PFSK-1 (cell line): Measurements from ENCODE around the gene SKAP1.

Experiments
- FOXP2 ChIP-seq: optimal IDR thresholded peaks from 2 replicates; pipeline ENCODE3; 2011; ENCODE audit warnings: borderline replicate concordance, control low read depth, inconsistent platforms; ENCODE audit not compliant: insufficient read depth; ENCODE audit errors: extremely low read length, extremely low read depth
- POLR2AphosphoS5 ChIP-seq: IDR thresholded peaks from 2 replicates; pipeline ENCODE4 v1.6.1; 2012; ENCODE audit warnings: low read depth, mild to moderate bottlenecking, control low read depth, low read length, moderate library complexity
- REST ChIP-seq, 2 experiments: IDR thresholded peaks; 2 replicates each; pipeline versions ENCODE4 v1.6.1 to v1.8.0; 2011 to 2012; ENCODE audit warnings: low read depth in 2 of 2, low read length in 2 of 2, control low read depth in 1 of 2, inconsistent platforms in 1 of 2, mild to moderate bottlenecking in 1 of 2, moderate library complexity in 1 of 2; ENCODE audit not compliant: insufficient read depth in 1 of 2
- SIN3A ChIP-seq: IDR thresholded peaks from 2 replicates; pipeline ENCODE4 v1.6.1; 2012; ENCODE audit warnings: mild to moderate bottlenecking, low read length, moderate library complexity, borderline replicate concordance; ENCODE audit not compliant: insufficient read depth
- TAF1 ChIP-seq: IDR thresholded peaks from 2 replicates; pipeline ENCODE4 v1.6.1; 2012; ENCODE audit warnings: low read length, control low read depth, borderline replicate concordance; ENCODE audit not compliant: insufficient read depth

Gene SKAP1

GRCh38 chr17:48307814-48308411 is 122.1 kb downstream of the SKAP1 start:
- TF ChIP-seq FOXP2 (no peak), SIN3A (no peak), POLR2AphosphoS5 (no peak), TAF1 (no peak)

GRCh38 chr17:48307255-48307654 is 122.8 kb downstream of the SKAP1 start:
- TF ChIP-seq TAF1, result no peak
- TF ChIP-seq REST (IDR thresholded peaks at IDR 0.05; ENCODE audit: insufficient read depth in 1 of 2, low read depth in 2 of 2, low read length in 2 of 2), result no peak
- no peak for TF ChIP-seq SIN3A
- no peak for TF ChIP-seq POLR2AphosphoS5
- no peak for TF ChIP-seq FOXP2

- TF ChIP-seq FOXP2, result no peak
- TF ChIP-seq SIN3A, result no peak
- no peak for TF ChIP-seq POLR2AphosphoS5
- no peak for TF ChIP-seq REST (IDR thresholded peaks at IDR 0.05; ENCODE audit: insufficient read depth in 1 of 2, low read depth in 2 of 2, low read length in 2 of 2)
- no peak for TF ChIP-seq TAF1
Observed at GRCh38 chr17:48301002-48301401, 129.0 kb downstream of the SKAP1 start.

- TF ChIP-seq TAF1 (no peak), FOXP2 (no peak), REST (IDR thresholded peaks at IDR 0.05; ENCODE audit: insufficient read depth in 1 of 2, low read depth in 2 of 2, low read length in 2 of 2) (no peak), POLR2AphosphoS5 (no peak), SIN3A (no peak)
Observed at GRCh38 chr17:48299760-48300159, 130.3 kb downstream of the SKAP1 start.

GRCh38 chr17:48297825-48298224 is 132.2 kb downstream of the SKAP1 start:
- TF ChIP-seq POLR2AphosphoS5 (no peak), SIN3A (no peak), FOXP2 (no peak), REST (IDR thresholded peaks at IDR 0.05; ENCODE audit: insufficient read depth in 1 of 2, low read depth in 2 of 2, low read length in 2 of 2) (no peak), TAF1 (no peak)
